ENCODE results near the gene TOMM34.

TOMM34 gene

GRCh38 chr20:44909872-44910689, 50.1 kb downstream of the TOMM34 start, which contains the start of gene PABPC1L:
PABPC1L (plus strand) TSS chr20:44910060; CDS start chr20:44910144, 84 bp downstream.
- peak; percentile 77 for DNase-seq (ENCODE audit: low spot score)
- Mint-ChIP-seq H3K27me3 (ENCODE audit: low read depth) (no peaks in the 10 kb centered on the region), H3K4me1 (ENCODE audit: low read depth) (peaks cover 20% of the 10 kb centered on the region), H3K27ac (peak within 1 kb of the TSS; percentile 77), H3K9me3 (no peaks in the 10 kb centered on the region), H3K36me3 (ENCODE audit: low read depth) (peaks cover 48% of the 10 kb centered on the region), H3K4me3 (peak within 1 kb of the TSS; percentile 89)

DNA sequence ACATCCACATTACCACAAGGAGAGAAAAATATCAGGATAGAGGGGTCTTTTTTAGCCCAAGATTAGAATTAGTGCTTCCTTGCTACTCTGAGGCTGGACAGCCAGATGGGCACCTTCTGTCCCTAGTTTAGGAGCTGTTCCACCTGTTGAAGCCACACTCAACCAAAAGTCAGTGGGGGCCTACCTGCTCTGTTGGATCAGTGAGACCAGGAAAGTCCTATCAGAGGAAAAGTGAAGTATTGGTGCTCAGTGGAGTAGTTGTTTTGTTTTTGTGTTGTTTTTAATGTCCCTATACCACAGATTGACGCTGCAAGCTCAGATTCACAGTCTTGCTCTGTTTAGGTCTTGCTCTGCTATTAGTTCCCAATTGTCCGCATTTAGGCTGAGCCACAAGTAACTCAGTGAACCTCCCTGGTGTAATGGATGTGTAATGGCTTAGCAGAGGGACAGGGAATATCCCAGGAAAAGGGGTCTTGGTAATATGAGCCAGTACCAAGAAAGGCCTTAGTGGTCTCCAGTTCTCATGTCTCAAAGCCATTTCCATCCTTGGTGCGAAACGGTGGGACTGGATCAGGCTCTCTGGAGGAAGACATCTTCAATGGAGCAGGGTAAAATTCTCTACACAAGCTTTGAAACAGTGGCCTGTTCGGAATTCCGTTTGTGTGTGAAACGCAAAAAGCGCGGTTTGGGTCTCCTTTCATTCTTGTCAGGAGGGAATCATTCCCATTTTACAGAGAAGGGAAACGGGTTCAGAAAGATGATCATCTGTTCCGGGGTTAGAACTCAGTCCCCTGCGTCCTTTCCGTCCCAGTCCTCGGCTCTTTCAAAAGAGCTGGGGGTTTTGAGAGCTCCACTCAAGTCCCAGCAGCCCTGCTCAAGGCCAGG, 51.0 kb downstream of the TOMM34 start:
- H3K27ac Mint-ChIP-seq = peak overlapping the region; percentile 36
- DNase-seq (ENCODE audit: low spot score) = no peak
- H3K9me3 Mint-ChIP-seq = no peaks in the 10 kb centered on the region
- no peaks in the 10 kb centered on the region for H3K27me3 Mint-ChIP-seq (ENCODE audit: low read depth)
- H3K4me3 Mint-ChIP-seq = peak overlapping the region; percentile 89
- H3K36me3 Mint-ChIP-seq (ENCODE audit: low read depth) = peaks cover 56% of the 10 kb centered on the region
- H3K4me1 Mint-ChIP-seq (ENCODE audit: low read depth) = peaks cover 12% of the 10 kb centered on the region

DNA sequence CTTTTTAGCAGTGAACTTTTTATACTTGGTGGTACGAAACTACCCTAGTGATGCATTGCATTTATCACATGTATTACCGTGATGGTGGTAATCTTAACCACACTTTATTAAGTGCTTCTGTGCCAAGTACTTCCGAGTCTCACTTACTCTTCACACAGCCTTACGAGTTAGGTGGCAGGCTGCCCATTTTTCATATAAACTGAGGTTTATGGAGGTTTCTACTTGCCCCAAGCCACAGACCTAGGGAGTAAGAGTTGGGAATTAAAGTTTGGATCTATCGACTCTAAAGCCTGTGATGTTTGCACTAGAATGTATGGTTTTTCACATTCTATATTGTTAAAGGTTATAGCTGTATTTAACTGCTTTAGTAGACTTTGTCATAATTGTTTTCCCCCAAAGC, 55.8 kb downstream of the TOMM34 start:
- no peak overlapping the region for H3K27ac Mint-ChIP-seq
- peaks cover 76% of the 10 kb centered on the region for H3K36me3 Mint-ChIP-seq (ENCODE audit: low read depth)
- no peaks in the 10 kb centered on the region for H3K9me3 Mint-ChIP-seq

DNA sequence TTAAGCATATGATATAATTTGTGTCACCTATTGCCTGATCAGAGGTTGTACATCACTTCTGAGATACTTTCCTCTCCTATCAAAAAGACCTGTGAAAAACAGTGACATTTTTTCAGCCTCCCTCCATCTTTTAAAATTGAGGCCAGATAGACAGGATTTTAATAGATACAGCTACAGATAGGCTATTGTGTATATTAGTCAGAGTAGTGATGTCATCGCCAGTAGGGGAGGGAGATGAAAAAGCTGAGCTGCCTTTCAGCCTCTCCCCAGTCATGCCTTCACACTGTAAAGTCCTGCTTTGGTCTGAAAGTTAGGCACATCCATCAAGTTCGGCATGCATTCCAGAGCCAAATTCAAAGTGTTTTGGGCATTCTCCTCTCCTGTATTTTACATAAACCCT, 58.2 kb downstream of the TOMM34 start:
- Mint-ChIP-seq H3K4me1 (ENCODE audit: low read depth) (peaks cover 25% of the 10 kb centered on the region), H3K9me3 (no peaks in the 10 kb centered on the region), H3K27ac (no peak overlapping the region), H3K4me3 (no peak overlapping the region), H3K27me3 (ENCODE audit: low read depth) (no peaks in the 10 kb centered on the region), H3K36me3 (ENCODE audit: low read depth) (peaks cover 66% of the 10 kb centered on the region)
- DNase-seq (ENCODE audit: low spot score) = no peak

More for the DNA sequence above, 55.8 kb downstream of the TOMM34 start:
- Mint-ChIP-seq H3K4me1 (ENCODE audit: low read depth) (peaks cover 16% of the 10 kb centered on the region), H3K4me3 (no peak overlapping the region), H3K27me3 (ENCODE audit: low read depth) (no peaks in the 10 kb centered on the region)
- DNase-seq (ENCODE audit: low spot score) = no peak

DNA sequence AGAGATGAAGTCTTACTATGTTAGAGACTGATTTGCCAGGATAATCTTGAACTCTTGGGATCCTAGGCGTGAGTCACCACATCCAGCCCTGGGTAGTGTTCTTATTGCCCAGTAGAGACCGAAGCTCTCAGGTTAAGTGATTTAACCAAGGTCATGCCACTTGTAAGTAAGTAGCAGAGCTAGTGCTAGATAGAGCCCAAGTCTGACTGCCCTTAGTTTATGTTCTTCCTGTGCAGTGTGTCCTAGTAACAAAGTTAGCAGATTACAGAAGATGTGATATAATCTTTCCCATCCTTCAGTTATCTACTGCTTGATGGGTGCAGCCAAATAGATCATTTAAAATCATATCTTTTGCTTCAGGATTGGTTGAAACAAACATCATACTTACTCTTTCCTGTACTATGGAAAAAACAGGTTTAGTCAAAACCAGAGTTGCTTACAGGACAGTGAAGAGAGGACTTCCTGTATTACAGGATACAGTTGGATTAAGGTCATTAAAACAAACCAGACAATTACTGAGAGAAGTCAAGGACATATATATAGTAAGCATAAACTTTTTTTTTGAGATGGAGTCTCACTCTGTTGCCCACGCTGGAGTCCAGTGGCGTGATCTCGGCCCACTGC, 59.9 kb downstream of the TOMM34 start:
- Mint-ChIP-seq H3K9me3 (no peaks in the 10 kb centered on the region), H3K27me3 (ENCODE audit: low read depth) (no peaks in the 10 kb centered on the region), H3K4me1 (ENCODE audit: low read depth) (peaks cover 38% of the 10 kb centered on the region), H3K27ac (peak overlapping the region; percentile 77), H3K4me3 (no peak overlapping the region), H3K36me3 (ENCODE audit: low read depth) (peaks cover 54% of the 10 kb centered on the region)
- no peak for DNase-seq (ENCODE audit: low spot score)

GRCh38 chr20:44897133-44897532, 63.1 kb downstream of the TOMM34 start:
- H3K27ac Mint-ChIP-seq = peak overlapping the region; percentile 2
- H3K4me3 Mint-ChIP-seq = no peak overlapping the region
- H3K27me3 Mint-ChIP-seq (ENCODE audit: low read depth) = no peaks in the 10 kb centered on the region
- peaks cover 50% of the 10 kb centered on the region for H3K4me1 Mint-ChIP-seq (ENCODE audit: low read depth)
- no peak for DNase-seq (ENCODE audit: low spot score)
- peaks cover 42% of the 10 kb centered on the region for H3K36me3 Mint-ChIP-seq (ENCODE audit: low read depth)
- H3K9me3 Mint-ChIP-seq = no peaks in the 10 kb centered on the region

DNA sequence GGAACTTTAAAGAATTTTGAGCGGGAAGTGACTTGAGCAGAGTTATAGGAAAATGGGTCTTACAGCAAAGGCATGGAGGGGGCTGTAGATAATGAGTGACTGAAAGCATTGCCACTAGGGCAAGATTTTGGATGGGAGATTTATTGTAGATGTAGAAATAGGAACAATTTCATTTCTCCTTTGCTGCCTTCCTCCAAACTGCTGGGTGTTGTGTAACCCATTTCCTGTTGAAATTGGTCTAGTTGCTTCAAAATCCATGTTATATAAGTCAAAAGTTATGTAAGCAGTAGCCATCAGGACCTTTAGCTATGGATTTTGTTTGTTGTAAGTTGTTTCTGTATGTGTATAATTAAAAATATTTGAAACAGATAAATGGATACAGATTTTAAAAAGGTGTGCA, 63.6 kb downstream of the TOMM34 start:
- H3K4me1 Mint-ChIP-seq (ENCODE audit: low read depth) = peaks cover 56% of the 10 kb centered on the region
- no peak for DNase-seq (ENCODE audit: low spot score)
- no peak overlapping the region for H3K4me3 Mint-ChIP-seq
- H3K9me3 Mint-ChIP-seq = no peaks in the 10 kb centered on the region
- no peaks in the 10 kb centered on the region for H3K27me3 Mint-ChIP-seq (ENCODE audit: low read depth)
- H3K27ac Mint-ChIP-seq = no peak overlapping the region
- peaks cover 47% of the 10 kb centered on the region for H3K36me3 Mint-ChIP-seq (ENCODE audit: low read depth)

DNA sequence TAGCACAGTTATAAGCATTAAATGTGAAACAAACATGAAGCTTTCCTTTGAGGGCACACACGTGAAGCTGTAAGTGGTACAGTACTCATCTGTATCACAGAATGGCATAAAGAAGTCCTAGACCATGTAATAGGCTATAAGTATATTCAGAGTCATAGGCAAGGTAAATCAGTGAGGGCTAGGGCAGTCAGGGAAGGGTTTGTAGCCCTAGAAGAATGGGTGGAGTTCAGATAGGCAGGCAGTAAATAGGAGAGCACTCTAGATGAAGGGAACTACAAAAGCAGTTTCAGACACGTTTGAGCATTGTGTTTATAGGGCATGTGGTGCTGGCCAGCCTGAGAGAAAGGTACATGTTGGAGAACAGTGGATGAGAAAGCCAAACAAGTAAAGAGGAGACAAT, 65.2 kb downstream of the TOMM34 start:
- H3K27me3 Mint-ChIP-seq (ENCODE audit: low read depth) = no peaks in the 10 kb centered on the region
- H3K4me3 Mint-ChIP-seq = no peak overlapping the region
- DNase-seq (ENCODE audit: low spot score) = no peak
- no peak overlapping the region for H3K27ac Mint-ChIP-seq
- H3K9me3 Mint-ChIP-seq = no peaks in the 10 kb centered on the region
- peaks cover 40% of the 10 kb centered on the region for H3K36me3 Mint-ChIP-seq (ENCODE audit: low read depth)
- peaks cover 50% of the 10 kb centered on the region for H3K4me1 Mint-ChIP-seq (ENCODE audit: low read depth)
